K562 (cell line): Measurements from ENCODE around the gene YIPF2. TPM values are rescaled to one million over a fixed set of nuclear protein-coding genes. Genes with fewer than 3 reads are reported as not detected.
A peak's percentile ranks its signal among the peaks of the same experiment; 100 is the strongest.

Experiments
- ATAC-seq: fragments of 200-7000 bp; cut with Tn5 transposase; 3 replicates; pipeline ENCODE4 v1.9.1; 2020; ENCODE audit warnings: moderate library complexity
- BruUV-seq: library from RNA; stranded (reverse); fragments of 400-500 nt; replicated peaks from 2 replicates; lab custom pipeline; 2021; lab: Mats Ljungman, UMichigan
- CTCF ChIA-PET: fragments of 300-600 bp; formaldehyde crosslinking; extraction: SDS; loops from one replicate; lab custom pipeline; 2021; ENCODE audit warnings: low intra/inter-chr PET ratio; lab: Yijun Ruan, JAX
- POLR2A ChIA-PET: fragments of 300-600, 350-650 bp; sonication (Branson Sonifier 250); formaldehyde crosslinking; extraction: SDS; loops from one replicate; lab custom pipeline; 2021; ENCODE audit warnings: antibody characterized with exemption, inconsistent platforms; lab: Yijun Ruan, JAX
- DNase-seq, 4 experiments: peaks; one replicate each; pipeline versions ENCODE4 v3.0.0 to v3.0.0-alpha.2; 2011 to 2018; ENCODE audit warnings: low spot score in 3 of 4, mixed read lengths in 3 of 4; ENCODE audit errors: extremely low read depth in 1 of 4
- FAIRE-seq: peaks from 2 replicates; lab custom pipeline; 2011; peaks lifted over from hg19 to GRCh38; lab: Jason Lieb, UNC
- H2AFZ ChIP-seq: 2 replicates; pipeline ENCODE4 v1.6.0; 2011; ENCODE audit warnings: low read depth, low read length, control low read depth, inconsistent platforms
- H3K27ac ChIP-seq: fragments of 200-600 bp; 3 replicates; pipeline ENCODE4 v1.8.0; 2011; ENCODE audit warnings: low read depth, mild to moderate bottlenecking, control low read depth, inconsistent platforms, low read length, moderate library complexity, mixed read lengths; ENCODE audit errors: extremely low read depth
- H3K27me3 ChIP-seq, 2 experiments: fragments of 300-600 bp in 1 of 2; 2 replicates in 1 of 2; 3 replicates in 1 of 2; pipeline versions ENCODE4 v1.6.0 to v1.8.0; 2011; ENCODE audit warnings: inconsistent platforms in 2 of 2, low read length in 2 of 2, mild to moderate bottlenecking in 1 of 2, mixed read lengths in 1 of 2, moderate library complexity in 1 of 2; ENCODE audit not compliant: control insufficient read depth in 2 of 2, insufficient read depth in 2 of 2
- H3K36me3 ChIP-seq: fragments of 300-600 bp; 3 replicates; pipeline ENCODE4 v1.8.0; 2011; ENCODE audit warnings: mild to moderate bottlenecking, low read length, inconsistent platforms; ENCODE audit not compliant: control insufficient read depth, insufficient read depth
- H3K4me1 ChIP-seq, 2 experiments: fragments of 200-600 bp in 1 of 2; replicated peaks in 1 of 2; 2 replicates in 1 of 2; 3 replicates in 1 of 2; pipeline versions ENCODE4 v1.5.1 to v1.8.0; 2011; ENCODE audit warnings: inconsistent platforms in 2 of 2, low read length in 2 of 2, mild to moderate bottlenecking in 1 of 2, mixed read lengths in 1 of 2, moderate library complexity in 1 of 2; ENCODE audit not compliant: control insufficient read depth in 2 of 2, insufficient read depth in 2 of 2
- H3K4me2 ChIP-seq: 2 replicates; pipeline ENCODE4 v1.6.1; 2011; ENCODE audit warnings: low read length, control low read depth, inconsistent platforms, mixed read lengths; ENCODE audit not compliant: insufficient read depth
- H3K4me3 ChIP-seq: fragments of 200-600 bp; sonication (generic), shearing (Covaris generic); 2 replicates; pipeline ENCODE4 v1.5.1; 2016; ENCODE audit warnings: control low read depth, inconsistent platforms
- H3K79me2 ChIP-seq: fragments of 200-600 bp; 3 replicates; pipeline ENCODE4 v1.8.0; 2011; ENCODE audit warnings: low read length, inconsistent platforms; ENCODE audit not compliant: control insufficient read depth, insufficient read depth
- H3K9ac ChIP-seq, 2 experiments: 2 replicates each; pipeline versions ENCODE4 v1.6.0 to v1.6.1; 2011; ENCODE audit warnings: low read depth in 2 of 2, low read length in 2 of 2, control low read depth in 1 of 2, inconsistent platforms in 1 of 2, mild to moderate bottlenecking in 1 of 2, mixed read lengths in 1 of 2; ENCODE audit not compliant: insufficient read depth in 1 of 2
- H3K9me1 ChIP-seq: one replicate; pipeline ENCODE4 v1.6.0; 2011; ENCODE audit warnings: inconsistent platforms, mild to moderate bottlenecking, low read length, moderate library complexity; ENCODE audit not compliant: control insufficient read depth, insufficient read depth
- H3K9me3 ChIP-seq: replicated peaks from 2 replicates; pipeline ENCODE4 v1.5.1; 2011; ENCODE audit warnings: low read depth, low read length, inconsistent platforms; ENCODE audit not compliant: control insufficient read depth, insufficient read depth
- H4K20me1 ChIP-seq: replicated peaks from 2 replicates; pipeline ENCODE4 v1.6.1; 2011; ENCODE audit warnings: low read length, inconsistent platforms, mixed read lengths; ENCODE audit not compliant: control insufficient read depth, insufficient read depth
- BMI1 ChIP-seq: fragments of 150-350 bp; IDR thresholded peaks from 2 replicates; pipeline ENCODE4 v1.6.1; 2014; ENCODE audit warnings: low read length
- CBFB ChIP-seq: sonication (generic); formaldehyde crosslinking; IDR thresholded peaks from 2 replicates; pipeline ENCODE4 v1.4.0; 2020; ENCODE audit warnings: mild to moderate bottlenecking, missing genetic modification reagents
- GTF2A2 ChIP-seq: IDR thresholded peaks from 2 replicates; pipeline ENCODE4 v1.6.1; 2016; ENCODE audit warnings: mild to moderate bottlenecking, missing genetic modification characterization, missing compliant biosample characterization
- MAFK ChIP-seq: IDR thresholded peaks from 2 replicates; pipeline ENCODE4 v1.6.1; 2011; ENCODE audit warnings: low read length, improper control_type of control experiment
- NCOA2 ChIP-seq, 2 experiments: fragments of 450-650 bp; IDR thresholded peaks; 2 replicates each; pipeline ENCODE4 v1.6.1; 2018; ENCODE audit warnings: mild to moderate bottlenecking in 2 of 2, moderate library complexity in 1 of 2; ENCODE audit not compliant: partially characterized antibody in 2 of 2
- PHF8 ChIP-seq: fragments of 200-600 bp; sonication (generic); IDR thresholded peaks from 2 replicates; pipeline ENCODE4 v1.6.1; 2012; ENCODE audit warnings: mixed run types, mild to moderate bottlenecking, inconsistent platforms, low read length, moderate library complexity, borderline replicate concordance
- RBBP5 ChIP-seq: fragments of 200-600 bp; sonication (generic); IDR thresholded peaks from 2 replicates; pipeline ENCODE4 v1.6.1; 2012; ENCODE audit warnings: borderline replicate concordance, mild to moderate bottlenecking, low read length, control low read depth, inconsistent platforms; ENCODE audit not compliant: insufficient read depth, poor library complexity, severe bottlenecking
- RBM22 ChIP-seq: fragments of 200-400 bp; formaldehyde crosslinking; IDR thresholded peaks from 2 replicates; pipeline ENCODE4 v1.6.1; 2018; ENCODE audit warnings: low read length, low read depth; ENCODE audit not compliant: poor library complexity, severe bottlenecking
- TBP ChIP-seq: optimal IDR thresholded peaks from 2 replicates; pipeline ENCODE3; 2011; ENCODE audit warnings: low read depth, low read length, improper control_type of control experiment
- WGBS: fragments of 100-300 bp; shearing (Covaris generic); methylation state at CpG from one replicate; pipeline ENCODE4 v1.1.6; 2016; ENCODE audit warnings: low coverage, mixed read lengths; ENCODE audit not compliant: insufficient coverage; ENCODE audit errors: missing lambda C conversion rate; 5-methylcytosine and 5-hydroxymethylcytosine counted together
- in situ Hi-C: fragments of 300-500 bp; cut with MboI; formaldehyde crosslinking; loops from 4 replicates; pipeline ENCODE4 v1.15.0; 2018; ENCODE audit warnings: inconsistent platforms, mixed read lengths
- intact Hi-C: fragments of 100-400 bp; cut with micrococcal nuclease; formaldehyde crosslinking; loops from 2 replicates; pipeline ENCODE4 v1.14.2; 2022
- polyA plus RNA-seq, 8 experiments: library from polyadenylated mRNA; depleted of rRNA in 4 of 8; stranded (reverse) in 5 of 8; unstranded in 3 of 8; fragments of >200 nt; fragmentation: Nextera tagmentation in 2 of 8; fragmentation: Illumina TruSeq in 1 of 8; extraction: Ambion mirVana in 2 of 8; extraction: Trizol in 1 of 8; gene quantifications; 2 replicates each; pipeline versions ENCODE4 v1.2.1 to v1.2.3, GENCODE V29; 2011 to 2014; ENCODE audit warnings: inconsistent platforms in 1 of 8, missing spikeins in 1 of 8
- total RNA-seq, 7 experiments: library from RNA; depleted of rRNA in 6 of 7; stranded (reverse); fragments of >200 nt in 6 of 7; fragmentation: Illumina TruSeq in 2 of 7; extraction: Trizol in 2 of 7; gene quantifications; 2 replicates each; pipeline versions ENCODE4 v1.2.1 to v1.2.3, GENCODE V29; 2011 to 2021; ENCODE audit warnings: low replicate concordance in 1 of 7
- TF ChIP-seq, protein P1 (sequence below): sonication (generic); formaldehyde crosslinking; IDR thresholded peaks from 2 replicates; pipeline ENCODE4 v1.8.1; 2023; ENCODE audit warnings: mild to moderate bottlenecking, missing genetic modification reagents, moderate library complexity
- TF ChIP-seq, protein P2 (sequence below): fragments of 250-450 bp; sonication (Bioruptor Pico); IDR thresholded peaks from 2 replicates; pipeline ENCODE4 v1.5.0; 2020; ENCODE audit warnings: mild to moderate bottlenecking, borderline replicate concordance
- TF ChIP-seq, protein P3 (sequence below): sonication (generic); formaldehyde crosslinking; IDR thresholded peaks from 2 replicates; pipeline ENCODE4 v1.8.0; 2023; ENCODE audit warnings: mild to moderate bottlenecking, missing genetic modification reagents
- TF ChIP-seq, protein P4 (sequence below), 2 experiments: fragments of 450-650 bp; IDR thresholded peaks; 2 replicates each; pipeline ENCODE4 v1.6.1; 2016

The YIPF2 gene
- total and polyA plus RNA-seq, 9 of the 15 experiments (the other 6 are each of a cell fraction or from before 2014, with no cell fraction given), result 1.3 to 65.2 (median 31.6) TPM

DNA sequence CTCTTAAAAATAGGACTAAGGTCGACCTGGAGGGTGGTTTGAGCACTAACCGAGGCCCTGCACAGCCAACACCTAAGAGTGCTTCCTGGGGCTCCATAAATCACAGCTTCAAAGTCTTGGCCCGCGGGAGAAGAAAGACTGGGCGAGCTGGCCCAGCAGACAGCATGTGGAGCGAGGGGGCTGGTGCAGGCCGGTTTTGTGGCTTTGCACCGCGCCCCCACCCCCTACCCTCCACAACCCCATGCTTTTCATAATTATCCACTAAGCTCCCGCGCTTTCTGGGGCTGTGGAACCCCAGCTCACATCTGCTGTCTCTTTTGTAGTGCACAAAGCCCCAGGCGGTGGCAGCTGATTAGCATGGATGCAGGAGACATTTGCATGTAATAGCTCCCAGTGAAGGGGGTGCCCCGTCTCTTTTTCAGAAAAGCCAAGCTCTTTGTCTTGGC, 40.0 kb downstream of the YIPF2 start:
- no peak for FAIRE-seq
- WGBS, result 72% methylated on average over 10 of the region's 13 CpGs
- BruUV-seq, result no TSS peak
- no peaks in the 10 kb centered on the region for H3K9me3 ChIP-seq
- ChIA-PET POLR2A (interaction anchor here (0.7 to 2.2 kb wide), 6 partner anchors 9 to 112 kb away, joined by 3 to 11 read pairs (median 4); no protein-coding TSS in a partner anchor), CTCF (no interaction called here)
- H3K9ac ChIP-seq, result 0 out of 4 replicates have a peak overlapping the region, but pooled peaks of 1 of the 2 experiments have one; percentile 31
- no peak for DNase-seq
- H4K20me1 ChIP-seq, result peaks cover 6% of the 10 kb centered on the region; the same call in 1 of the 2 replicates
- peaks cover 16% of the 10 kb centered on the region; the same call in 1 of the 3 replicates for H3K36me3 ChIP-seq
- no peak overlapping the region for H2AFZ ChIP-seq
- in situ Hi-C loops (no loop called here), intact Hi-C loops (no loop called here)
- no peaks in the 10 kb centered on the region; a peak in 1 of 5 replicates for H3K27me3 ChIP-seq
- ATAC-seq, result no peak
- TF ChIP-seq, protein P1, sequence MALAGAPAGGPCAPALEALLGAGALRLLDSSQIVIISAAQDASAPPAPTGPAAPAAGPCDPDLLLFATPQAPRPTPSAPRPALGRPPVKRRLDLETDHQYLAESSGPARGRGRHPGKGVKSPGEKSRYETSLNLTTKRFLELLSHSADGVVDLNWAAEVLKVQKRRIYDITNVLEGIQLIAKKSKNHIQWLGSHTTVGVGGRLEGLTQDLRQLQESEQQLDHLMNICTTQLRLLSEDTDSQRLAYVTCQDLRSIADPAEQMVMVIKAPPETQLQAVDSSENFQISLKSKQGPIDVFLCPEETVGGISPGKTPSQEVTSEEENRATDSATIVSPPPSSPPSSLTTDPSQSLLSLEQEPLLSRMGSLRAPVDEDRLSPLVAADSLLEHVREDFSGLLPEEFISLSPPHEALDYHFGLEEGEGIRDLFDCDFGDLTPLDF (CRISPR knock-in tag), result no peak
- TF ChIP-seq CBFB (CRISPR knock-in tag) (no peak), TBP (no peak), GTF2A2 (no peak), NCOA2 (IDR thresholded peaks at IDR 0.05; ENCODE audit: partially characterized antibody in 2 of 2) (no peak), PHF8 (no peak), BMI1 (no peak), RBBP5 (no peak), RBM22 (no peak), MAFK (no peak)
- TF ChIP-seq, protein P2, sequence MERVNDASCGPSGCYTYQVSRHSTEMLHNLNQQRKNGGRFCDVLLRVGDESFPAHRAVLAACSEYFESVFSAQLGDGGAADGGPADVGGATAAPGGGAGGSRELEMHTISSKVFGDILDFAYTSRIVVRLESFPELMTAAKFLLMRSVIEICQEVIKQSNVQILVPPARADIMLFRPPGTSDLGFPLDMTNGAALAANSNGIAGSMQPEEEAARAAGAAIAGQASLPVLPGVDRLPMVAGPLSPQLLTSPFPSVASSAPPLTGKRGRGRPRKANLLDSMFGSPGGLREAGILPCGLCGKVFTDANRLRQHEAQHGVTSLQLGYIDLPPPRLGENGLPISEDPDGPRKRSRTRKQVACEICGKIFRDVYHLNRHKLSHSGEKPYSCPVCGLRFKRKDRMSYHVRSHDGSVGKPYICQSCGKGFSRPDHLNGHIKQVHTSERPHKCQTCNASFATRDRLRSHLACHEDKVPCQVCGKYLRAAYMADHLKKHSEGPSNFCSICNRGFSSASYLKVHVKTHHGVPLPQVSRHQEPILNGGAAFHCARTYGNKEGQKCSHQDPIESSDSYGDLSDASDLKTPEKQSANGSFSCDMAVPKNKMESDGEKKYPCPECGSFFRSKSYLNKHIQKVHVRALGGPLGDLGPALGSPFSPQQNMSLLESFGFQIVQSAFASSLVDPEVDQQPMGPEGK (CRISPR knock-in tag), result no peak
- TF ChIP-seq, protein P3, sequence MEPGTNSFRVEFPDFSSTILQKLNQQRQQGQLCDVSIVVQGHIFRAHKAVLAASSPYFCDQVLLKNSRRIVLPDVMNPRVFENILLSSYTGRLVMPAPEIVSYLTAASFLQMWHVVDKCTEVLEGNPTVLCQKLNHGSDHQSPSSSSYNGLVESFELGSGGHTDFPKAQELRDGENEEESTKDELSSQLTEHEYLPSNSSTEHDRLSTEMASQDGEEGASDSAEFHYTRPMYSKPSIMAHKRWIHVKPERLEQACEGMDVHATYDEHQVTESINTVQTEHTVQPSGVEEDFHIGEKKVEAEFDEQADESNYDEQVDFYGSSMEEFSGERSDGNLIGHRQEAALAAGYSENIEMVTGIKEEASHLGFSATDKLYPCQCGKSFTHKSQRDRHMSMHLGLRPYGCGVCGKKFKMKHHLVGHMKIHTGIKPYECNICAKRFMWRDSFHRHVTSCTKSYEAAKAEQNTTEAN (CRISPR knock-in tag), result no peak
- TF ChIP-seq, protein P4, sequence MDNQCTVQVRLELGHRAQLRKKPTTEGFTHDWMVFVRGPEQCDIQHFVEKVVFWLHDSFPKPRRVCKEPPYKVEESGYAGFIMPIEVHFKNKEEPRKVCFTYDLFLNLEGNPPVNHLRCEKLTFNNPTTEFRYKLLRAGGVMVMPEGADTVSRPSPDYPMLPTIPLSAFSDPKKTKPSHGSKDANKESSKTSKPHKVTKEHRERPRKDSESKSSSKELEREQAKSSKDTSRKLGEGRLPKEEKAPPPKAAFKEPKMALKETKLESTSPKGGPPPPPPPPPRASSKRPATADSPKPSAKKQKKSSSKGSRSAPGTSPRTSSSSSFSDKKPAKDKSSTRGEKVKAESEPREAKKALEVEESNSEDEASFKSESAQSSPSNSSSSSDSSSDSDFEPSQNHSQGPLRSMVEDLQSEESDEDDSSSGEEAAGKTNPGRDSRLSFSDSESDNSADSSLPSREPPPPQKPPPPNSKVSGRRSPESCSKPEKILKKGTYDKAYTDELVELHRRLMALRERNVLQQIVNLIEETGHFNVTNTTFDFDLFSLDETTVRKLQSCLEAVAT (IDR thresholded peaks at IDR 0.05), result no peak
- H3K4me3 ChIP-seq, result no peak overlapping the region
- peaks cover 6% of the 10 kb centered on the region for H3K9me1 ChIP-seq
- H3K27ac ChIP-seq, result no peak overlapping the region
- H3K4me2 ChIP-seq, result no peak overlapping the region
- H3K79me2 ChIP-seq, result peaks cover 66% of the 10 kb centered on the region
- peaks cover 11 to 52% of the 10 kb centered on the region in 2 experiments; a peak in 4 of 5 replicates for H3K4me1 ChIP-seq
